Endodermal cell (in vitro differentiated cells): ENCODE results near the gene ABCA2. TPM values are rescaled to one million over a fixed set of nuclear protein-coding genes. Genes with fewer than 3 reads are reported as not detected.

Source experiments
- DNase-seq: peaks from one replicate; pipeline ENCODE4 v3.0.0-alpha.2; 2017
- H3K27ac ChIP-seq: 2 replicates; pipeline ENCODE4 v1.5.1; 2013; ENCODE audit warnings: mild to moderate bottlenecking, low read depth, low read length, moderate library complexity
- H3K27me3 ChIP-seq: 2 replicates; pipeline ENCODE4 v1.6.1; 2013; ENCODE audit warnings: mild to moderate bottlenecking, low read length, moderate library complexity; ENCODE audit not compliant: insufficient read depth, control insufficient read depth, poor library complexity, severe bottlenecking
- H3K36me3 ChIP-seq: 2 replicates; pipeline ENCODE4 v1.7.0; 2013; ENCODE audit warnings: mild to moderate bottlenecking, low read length, moderate library complexity; ENCODE audit not compliant: control insufficient read depth, insufficient read depth
- H3K4me1 ChIP-seq: one replicate; pipeline ENCODE4 v1.7.0; 2013; ENCODE audit warnings: low read length; ENCODE audit not compliant: control insufficient read depth, insufficient read depth
- H3K4me3 ChIP-seq: 2 replicates; pipeline ENCODE4 v1.5.1; 2013; ENCODE audit warnings: mild to moderate bottlenecking, low read length, moderate library complexity
- H3K9ac ChIP-seq: 2 replicates; pipeline ENCODE4 v1.6.1; 2013; ENCODE audit warnings: mild to moderate bottlenecking, low read length, moderate library complexity; ENCODE audit not compliant: poor library complexity, severe bottlenecking; ENCODE audit errors: extremely low read depth
- H3K9me3 ChIP-seq: 2 replicates; pipeline ENCODE4 v1.6.1; 2013; ENCODE audit warnings: mild to moderate bottlenecking, low read length, moderate library complexity; ENCODE audit not compliant: control insufficient read depth
- H3K27ac Mint-ChIP-seq: 2 replicates; pipeline ENCODE4 v1.8.0; 2020; ENCODE audit warnings: mixed read lengths
- H3K27me3 Mint-ChIP-seq: 2 replicates; pipeline ENCODE4 v1.8.0; 2021; ENCODE audit warnings: mild to moderate bottlenecking, mixed read lengths; ENCODE audit not compliant: insufficient read depth
- H3K36me3 Mint-ChIP-seq: 2 replicates; pipeline ENCODE4 v1.8.0; 2020; ENCODE audit warnings: low read depth, mixed read lengths
- H3K4me1 Mint-ChIP-seq: 2 replicates; pipeline ENCODE4 v1.8.0; 2020; ENCODE audit warnings: mixed read lengths
- H3K4me3 Mint-ChIP-seq: 2 replicates; pipeline ENCODE4 v1.8.0; 2020; ENCODE audit warnings: mild to moderate bottlenecking, moderate library complexity, mixed read lengths
- H3K9me3 Mint-ChIP-seq: 2 replicates; pipeline ENCODE4 v1.8.0; 2020; ENCODE audit warnings: mild to moderate bottlenecking, mixed read lengths
- CTCF ChIP-seq: fragments of 200-600 bp; sonication (generic); conservative IDR thresholded peaks from 2 replicates; pipeline ENCODE4 v1.5.0; 2021; ENCODE audit warnings: antibody characterized with exemption, mild to moderate bottlenecking
- WGBS, 2 experiments: methylation state at CpG; one replicate each; pipeline versions ENCODE4 v1.1.5 to v1.1.7; 2013; ENCODE audit warnings: missing lambda C conversion rate in 2 of 2, mixed read lengths in 1 of 2; ENCODE audit not compliant: insufficient coverage in 1 of 2, insufficient read length in 1 of 2; 5-methylcytosine and 5-hydroxymethylcytosine counted together
- total RNA-seq, 2 donors: library from RNA; stranded (reverse); fragmentation: NEBNext Ultra II Directional in 1 of 2; extraction: Animal tissue kit (Norgen Biotek cat#: 25700) in 1 of 2; gene quantifications; 2 replicates in 1 of 2; 3 replicates in 1 of 2; pipeline ENCODE4 v1.2.1, GENCODE V29; 2021

Gene ABCA2
- total RNA-seq, 2 donors from 2014 or later, result 21.5 to 30.0 TPM

DNA sequence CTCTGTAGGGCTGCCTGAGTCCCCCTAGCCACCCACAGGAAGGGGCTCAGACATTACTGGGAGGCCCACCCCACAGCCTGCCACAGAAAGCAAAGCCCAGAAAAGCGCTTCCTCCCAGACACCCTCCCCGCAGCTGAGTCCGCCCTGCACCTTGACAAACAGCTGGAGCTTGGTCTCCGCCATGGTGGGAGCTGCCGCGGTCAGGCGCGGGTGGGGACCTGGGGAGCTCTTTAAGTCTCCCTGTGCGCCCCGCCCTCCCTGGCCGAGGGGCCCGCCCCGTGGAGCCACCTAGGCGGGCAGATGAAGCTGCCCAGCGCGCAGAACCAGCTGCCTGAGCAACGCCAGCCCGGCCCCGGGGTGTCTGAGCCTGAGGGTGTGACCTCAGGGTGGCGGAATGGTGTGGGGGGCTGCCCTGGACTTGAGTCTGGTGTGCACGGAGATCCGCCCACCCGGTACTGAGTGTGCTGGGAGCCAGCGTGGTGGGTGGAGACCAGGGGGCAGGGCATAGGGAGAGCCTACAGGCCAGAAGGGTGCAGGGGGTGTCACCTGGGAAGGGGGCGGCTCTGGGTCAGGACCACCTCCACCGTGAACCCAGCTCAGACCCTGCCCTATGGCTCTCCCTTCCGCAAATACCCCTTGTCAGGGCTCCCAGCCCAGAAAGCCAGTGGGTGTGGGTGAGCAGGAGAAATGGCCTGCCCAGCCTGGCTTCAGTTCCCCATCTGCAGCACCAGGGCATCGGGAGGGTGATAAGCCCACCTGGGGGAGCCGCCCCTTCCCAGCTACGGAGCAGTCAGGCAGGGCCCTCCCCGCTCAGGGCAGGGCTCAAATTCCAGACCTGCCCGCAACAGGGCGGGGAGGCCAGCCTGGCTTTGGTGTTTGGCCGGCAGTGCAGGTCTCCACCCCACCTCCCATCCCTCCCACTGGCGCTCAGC is 31.4 kb downstream of the ABCA2 start, which contains the start of gene CLIC3:
TSS of gene CLIC3 (minus strand) at position 208 of the 932 bp plus-strand sequence. CDS start at position 183, 25 bp downstream.
- Mint-ChIP-seq H3K4me1 (no peaks in the 10 kb centered on the region), H3K9me3 (peaks cover under 1% of the 10 kb centered on the region), H3K4me3 (peak within 1 kb of the TSS; percentile 37), H3K36me3 (peaks cover 4% of the 10 kb centered on the region), H3K27ac (no peak within 1 kb of the TSS), H3K27me3 (peaks cover 5% of the 10 kb centered on the region)
- Histone ChIP-seq H3K4me1 (peaks cover 4% of the 10 kb centered on the region), H3K4me3 (no peak within 1 kb of the TSS), H3K9ac (no peak within 1 kb of the TSS), H3K36me3 (peaks cover 9% of the 10 kb centered on the region), H3K27ac (no peak within 1 kb of the TSS), H3K27me3 (no peaks in the 10 kb centered on the region), H3K9me3 (no peaks in the 10 kb centered on the region)
- DNase-seq, result peak; percentile 85
- TF ChIP-seq CTCF, result no peak
- WGBS, 2 experiments, result 45 to 66% methylated on average over 17 to 35 of the region's 35 CpGs

DNA sequence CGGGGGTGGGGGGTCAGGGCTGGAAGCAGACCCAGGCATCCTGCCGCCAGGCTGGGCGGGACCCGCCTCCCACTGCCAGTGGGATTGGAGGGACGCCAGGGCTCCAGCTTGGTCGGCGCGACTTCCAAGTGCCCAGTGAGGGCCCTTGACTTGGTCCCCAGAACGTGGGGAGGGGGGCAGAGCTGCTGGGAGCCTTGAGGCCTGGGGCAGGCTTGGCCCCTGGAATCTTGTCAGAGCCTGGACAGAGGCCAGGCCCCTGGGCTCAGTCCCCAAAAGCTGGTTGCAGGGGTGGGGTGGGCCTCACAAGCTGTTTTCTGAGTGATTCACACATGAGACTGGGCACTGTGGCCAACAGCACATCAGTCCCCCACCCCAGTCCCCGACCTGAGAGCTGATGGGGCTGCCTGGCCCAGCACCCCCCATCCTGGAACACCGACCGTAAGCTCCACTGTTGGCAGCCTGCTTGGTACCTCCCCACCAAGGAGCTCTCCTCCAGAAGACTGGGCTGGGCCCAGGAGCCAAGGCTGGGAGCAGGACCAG is 32.2 kb downstream of the ABCA2 start:
- no peak overlapping the region for H3K27ac Mint-ChIP-seq
- no peak for TF ChIP-seq CTCF
- peaks cover 4% of the 10 kb centered on the region for H3K36me3 Mint-ChIP-seq
- DNase-seq, result no peak
- peaks cover 9% of the 10 kb centered on the region for H3K27me3 Mint-ChIP-seq
- Histone ChIP-seq H3K27ac (no peak overlapping the region), H3K4me1 (peaks cover 4% of the 10 kb centered on the region), H3K4me3 (no peak overlapping the region), H3K36me3 (peaks cover 9% of the 10 kb centered on the region), H3K27me3 (no peaks in the 10 kb centered on the region), H3K9me3 (peaks cover 7% of the 10 kb centered on the region), H3K9ac (no peak overlapping the region)
- H3K4me3 Mint-ChIP-seq, result no peak overlapping the region
- peaks cover 8% of the 10 kb centered on the region for H3K9me3 Mint-ChIP-seq
- no peaks in the 10 kb centered on the region for H3K4me1 Mint-ChIP-seq
- WGBS, 2 experiments, result 92 to 94% methylated on average over 6 to 12 of the region's 12 CpGs

- H3K27me3 ChIP-seq, result no peaks in the 10 kb centered on the region
- Mint-ChIP-seq H3K9me3 (peaks cover 13% of the 10 kb centered on the region), H3K36me3 (peaks cover 4% of the 10 kb centered on the region), H3K4me1 (no peaks in the 10 kb centered on the region), H3K4me3 (no peak overlapping the region), H3K27me3 (peaks cover 11% of the 10 kb centered on the region), H3K27ac (no peak overlapping the region)
- H3K4me1 ChIP-seq, result peaks cover 4% of the 10 kb centered on the region
- no peak overlapping the region for H3K9ac ChIP-seq
- no peak for TF ChIP-seq CTCF
- H3K27ac ChIP-seq, result no peak overlapping the region
- peaks cover 12% of the 10 kb centered on the region for H3K9me3 ChIP-seq
- DNase-seq, result no peak
- WGBS, 2 experiments, result 91 to 97% methylated on average over 23 to 30 of the region's 30 CpGs
- no peak overlapping the region for H3K4me3 ChIP-seq
- peaks cover 9% of the 10 kb centered on the region for H3K36me3 ChIP-seq
These were observed 32.7 kb downstream of the ABCA2 start for GRCh38 chr9:136995362-136995761.
